ENCODE results near the gene PTPN7.
"Not testable (repeated sequence)": the region's sequence is repeated elsewhere in the genome, so short reads cannot be mapped to it uniquely, and the experiment has no call there.

Gene PTPN7

DNA sequence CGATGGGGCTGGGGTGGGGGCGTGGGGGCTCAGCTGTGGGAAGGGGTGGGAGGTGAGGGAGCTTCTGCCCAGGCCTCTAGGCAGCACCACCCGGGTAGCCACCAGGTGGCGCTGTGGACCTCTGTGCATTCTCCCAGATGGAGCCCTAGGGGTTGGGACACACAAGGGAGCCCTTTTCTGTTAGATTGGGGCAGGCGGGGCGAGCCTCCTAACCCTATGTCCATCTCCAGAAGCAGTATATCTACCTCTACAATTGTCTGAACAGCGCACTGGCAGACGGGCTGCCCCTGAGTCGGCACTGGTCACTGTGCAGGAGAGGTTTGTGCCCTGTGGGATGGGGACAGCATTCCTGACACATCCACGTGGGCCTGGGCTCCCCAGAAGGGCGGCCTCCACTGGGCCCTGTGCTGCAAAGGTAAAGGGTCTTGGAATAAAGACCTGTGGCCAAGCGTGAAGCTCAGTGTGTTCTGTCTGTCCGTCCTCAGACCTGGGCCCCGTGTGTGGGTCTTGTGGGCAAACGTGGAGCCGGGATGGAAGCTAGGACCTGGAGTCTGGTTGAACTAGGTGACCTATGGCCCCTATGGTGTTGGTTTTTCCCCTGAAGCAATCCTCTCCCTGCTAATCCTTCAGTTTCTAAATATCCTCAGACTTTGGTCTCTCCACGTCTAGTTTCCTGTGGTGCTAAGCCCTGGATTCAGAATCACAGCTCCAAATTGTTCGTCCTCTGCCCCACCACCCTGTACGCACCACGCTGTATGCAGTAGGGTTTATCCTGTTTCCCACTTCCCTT, 28.8 kb upstream of the PTPN7 start:
- DNase-seq = peak; percentile 66

DNA sequence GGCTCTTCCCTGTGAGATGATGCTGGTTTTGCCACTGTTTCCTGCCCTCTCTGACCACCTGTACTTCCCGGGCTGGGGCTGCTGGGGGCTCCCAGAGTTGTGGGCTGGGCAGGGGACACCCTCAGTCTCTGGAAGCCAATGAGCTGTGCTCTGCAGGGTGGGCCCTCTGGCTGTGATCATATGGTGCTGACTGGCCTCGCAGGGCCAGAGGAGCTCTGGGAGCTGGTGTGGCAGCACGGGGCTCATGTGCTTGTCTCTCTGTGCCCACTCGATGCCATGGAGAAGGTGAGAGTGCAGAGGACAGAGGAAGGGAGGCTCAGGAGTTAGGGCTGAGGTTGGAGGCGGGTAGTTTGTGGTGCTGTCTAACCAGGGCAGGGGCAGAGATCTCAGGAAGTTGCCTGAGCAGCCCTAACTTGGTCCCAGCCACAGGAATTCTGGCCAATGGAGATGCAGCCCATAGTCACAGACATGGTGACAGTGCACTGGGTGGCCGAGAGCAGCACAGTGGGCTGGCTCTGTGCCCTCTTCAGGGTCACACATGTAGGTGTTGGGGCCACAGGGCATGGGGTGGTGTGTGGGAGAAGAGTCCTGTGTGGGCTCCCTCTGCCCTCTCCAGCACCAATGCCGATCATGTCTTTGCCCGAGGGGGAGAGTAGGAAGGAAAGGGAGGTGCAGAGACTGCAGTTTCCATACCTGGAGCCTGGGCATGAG, 27.4 kb upstream of the PTPN7 start:
- DNase-seq = no peak

- no peak for DNase-seq
Measured at GRCh38 chr1:202187041-202187671, 26.8 kb upstream of the PTPN7 start.

DNA sequence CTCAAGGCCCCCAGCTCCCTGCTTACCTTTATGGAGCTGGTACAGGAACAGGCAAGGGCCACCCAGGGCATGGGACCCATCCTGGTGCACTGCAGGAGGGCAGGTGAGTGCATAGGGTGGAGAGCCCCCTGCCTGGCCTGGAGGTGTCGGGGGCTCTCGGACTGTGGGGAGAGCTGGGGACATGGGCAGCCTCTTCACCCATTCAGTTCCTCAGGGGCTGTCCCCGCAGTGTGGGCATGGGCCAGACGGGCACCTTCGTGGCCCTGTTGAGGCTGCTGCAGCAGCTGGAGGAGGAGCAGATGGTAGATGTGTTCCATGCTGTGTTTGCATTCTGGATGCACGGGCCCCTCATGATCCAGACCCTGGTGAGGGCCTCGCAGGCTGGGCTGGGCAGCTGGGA, 25.9 kb upstream of the PTPN7 start:
- no peak for DNase-seq

DNA sequence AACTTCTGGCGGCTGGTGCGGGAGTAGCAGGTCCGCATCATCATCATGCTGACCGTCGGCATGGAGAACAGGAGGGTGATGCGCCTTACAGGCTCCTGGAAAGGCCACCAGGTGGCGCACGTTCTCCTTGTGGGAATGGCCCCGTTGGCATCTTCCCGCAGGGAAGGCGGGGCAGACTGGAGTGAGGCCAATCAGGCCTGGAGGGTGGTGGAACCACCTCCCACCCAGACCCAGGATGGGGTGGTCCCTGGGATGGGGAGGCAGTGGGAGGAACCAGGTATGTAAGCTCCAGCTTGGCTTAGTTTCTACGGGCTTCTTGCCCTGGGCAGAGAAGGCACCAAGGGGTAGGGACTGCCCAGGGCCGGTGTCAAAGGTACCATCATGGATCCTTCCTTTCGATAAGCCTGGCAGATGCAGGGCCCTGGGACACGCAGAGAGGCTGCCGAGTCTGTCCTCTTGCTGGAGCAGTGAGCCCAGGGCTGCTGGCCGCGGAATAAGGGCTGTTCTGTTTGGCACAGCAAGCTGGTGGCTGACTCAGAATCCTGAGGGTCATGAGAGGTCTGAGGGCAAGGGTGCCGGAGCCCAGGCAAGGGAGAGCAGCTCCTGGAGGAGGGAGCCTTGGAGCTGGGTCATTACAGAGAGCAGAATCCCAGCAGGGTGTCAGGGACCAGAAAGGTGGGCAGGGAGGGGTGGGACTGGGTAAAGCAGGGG, 24.5 kb upstream of the PTPN7 start:
- peak; percentile 87 for DNase-seq

DNA sequence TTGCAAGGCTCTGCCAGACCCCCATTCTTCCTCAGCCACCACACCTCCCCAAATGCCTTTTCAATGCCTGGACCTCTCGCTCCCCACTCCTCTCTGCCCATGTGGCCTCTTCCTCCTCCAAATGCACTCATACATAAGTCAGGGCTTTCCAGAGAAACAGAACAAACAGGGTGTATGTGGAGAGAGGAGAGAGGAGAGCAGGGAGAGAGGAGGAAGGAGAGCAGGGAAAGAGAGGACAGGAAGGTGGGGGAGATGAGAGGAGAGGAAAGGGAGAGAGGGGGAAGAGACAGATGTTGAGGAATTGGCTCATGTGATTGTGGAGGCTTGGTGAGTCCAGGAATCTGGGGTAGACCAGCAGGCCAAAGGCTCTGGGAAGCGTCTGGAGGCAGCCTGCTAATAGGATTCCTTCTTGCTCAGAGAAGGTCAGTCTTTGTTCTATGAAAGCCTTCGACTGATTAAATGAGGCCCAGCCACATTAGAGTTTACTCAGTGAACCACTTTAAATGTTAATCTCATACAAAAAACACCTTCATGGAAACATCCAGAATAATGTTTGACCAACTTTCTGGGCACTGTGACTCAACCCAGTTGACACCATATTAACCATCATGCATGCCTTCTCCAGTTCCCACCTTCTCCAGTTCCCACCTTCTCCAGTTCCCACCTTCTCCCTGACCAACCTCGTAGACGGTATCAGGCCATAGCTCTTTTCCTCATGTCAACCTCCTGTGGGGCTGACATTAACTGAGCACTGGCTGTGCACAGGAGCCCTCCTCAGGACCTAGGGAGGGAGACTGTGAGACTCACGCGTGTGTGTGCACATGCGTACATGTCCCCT, 21.9 kb upstream of the PTPN7 start:
- DNase-seq = no peak

GRCh38 chr1:202181586-202181985, 21.2 kb upstream of the PTPN7 start:
- DNase-seq = no peak

GRCh38 chr1:202180751-202181139, 20.3 kb upstream of the PTPN7 start:
- not testable (repeated sequence) for DNase-seq

DNA sequence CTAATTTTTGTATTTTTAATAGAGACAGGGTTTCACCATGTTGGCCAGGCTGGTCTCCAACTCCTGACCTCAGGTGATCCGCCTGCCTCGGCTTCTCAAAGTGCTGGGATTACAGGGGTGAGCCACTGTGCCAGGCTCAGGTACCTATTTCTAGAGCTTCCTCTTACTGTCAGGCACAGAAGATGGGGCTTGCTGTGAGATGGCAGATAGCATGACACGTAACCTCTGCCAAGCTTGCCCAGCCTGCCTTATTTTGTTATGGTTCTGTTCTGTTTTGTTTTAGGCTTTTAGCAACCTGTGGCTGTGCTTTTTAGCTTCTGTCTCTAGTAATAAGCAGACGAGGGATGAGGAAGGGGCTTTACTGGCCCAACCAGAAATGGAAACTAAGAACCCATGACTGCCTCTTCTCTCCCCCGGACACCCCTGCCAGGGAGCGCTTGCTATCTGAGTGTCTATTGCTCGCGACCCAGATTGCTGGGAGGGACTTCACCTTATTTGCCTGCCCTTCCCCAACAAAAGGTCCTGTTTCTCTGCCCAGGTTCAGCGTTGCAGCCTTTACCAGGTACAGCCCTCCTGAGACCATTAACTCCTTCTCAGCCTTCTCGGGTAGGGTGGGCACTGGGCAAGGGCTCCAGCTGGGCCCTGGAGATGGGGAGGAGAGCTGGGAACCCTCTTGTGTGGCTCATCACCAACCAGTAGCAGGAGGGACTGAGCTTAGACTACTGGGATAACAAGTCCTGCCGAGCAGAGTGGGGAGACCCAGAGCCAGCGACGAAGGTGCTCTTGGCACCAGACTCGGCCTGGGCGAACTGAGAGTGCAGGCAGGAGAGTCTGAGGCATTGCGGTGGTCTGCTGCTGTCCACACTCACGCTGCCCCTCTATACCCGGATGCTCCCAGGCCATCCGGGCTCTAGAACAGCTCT, 19.7 kb upstream of the PTPN7 start:
- DNase-seq = no peak

- DNase-seq = no peak
Measured at GRCh38 chr1:202176949-202177927, 16.8 kb upstream of the PTPN7 start.

DNA sequence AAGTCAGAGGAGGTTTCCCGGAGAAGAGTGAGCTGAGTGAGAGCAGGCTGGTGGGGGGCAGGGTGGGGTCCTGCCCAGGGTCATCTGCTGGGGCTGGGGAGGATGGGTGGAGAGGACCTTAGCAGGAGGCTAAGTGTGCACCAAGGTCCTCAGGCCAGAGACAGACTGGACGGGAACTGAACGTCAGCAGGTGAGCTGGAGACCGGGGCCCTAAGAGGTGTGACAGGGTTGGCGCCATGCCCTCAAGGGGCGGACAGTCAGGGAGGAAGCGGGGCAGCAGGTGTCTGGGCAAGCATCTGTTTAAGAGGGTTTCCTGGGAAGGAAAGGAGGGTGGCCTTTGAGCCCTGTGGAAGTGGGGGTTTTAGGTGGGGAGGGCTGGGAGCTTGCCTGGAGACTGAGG, 13.6 kb upstream of the PTPN7 start:
- DNase-seq = no peak

- DNase-seq = no peak
Measured at GRCh38 chr1:202172015-202172355, 11.6 kb upstream of the PTPN7 start.

GRCh38 chr1:202171292-202172014, 11.1 kb upstream of the PTPN7 start:
- no peak for DNase-seq

- no peak for DNase-seq
Measured at GRCh38 chr1:202170726-202171125, 10.3 kb upstream of the PTPN7 start.

GRCh38 chr1:202168861-202169260, 8.5 kb upstream of the PTPN7 start:
- DNase-seq = no peak

GRCh38 chr1:202167708-202168415, 7.5 kb upstream of the PTPN7 start:
- DNase-seq = peak; percentile 38

DNA sequence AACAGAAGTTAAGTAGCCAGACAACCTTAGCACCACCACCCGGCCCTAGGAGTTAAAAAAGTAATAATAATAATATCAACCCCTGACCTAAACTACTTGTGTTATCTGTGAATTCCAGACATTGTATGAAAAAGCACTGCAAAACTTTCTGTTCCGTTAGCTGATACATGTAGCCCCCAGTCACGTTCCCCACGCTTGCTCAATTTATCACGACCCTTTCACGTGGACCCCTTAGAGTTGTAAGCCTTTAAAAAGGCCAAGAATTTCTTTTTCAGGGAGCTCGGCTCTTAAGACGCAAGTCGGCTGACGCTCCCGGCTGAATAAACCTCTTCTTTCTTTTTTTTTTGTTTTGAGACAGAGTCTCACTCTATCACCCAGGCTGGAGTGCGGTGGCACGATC, 6.7 kb upstream of the PTPN7 start:
- not testable (repeated sequence) for DNase-seq

All from fibroblast of skin of scalp (primary cell).